HG03521 (cell line): ENCODE results near the gene CCDC183.

Experiments used
- ATAC-seq: cut with Tn5 transposase; IDR thresholded peaks from one replicate; pipeline ENCODE4 v1.9.1; 2021; ENCODE audit warnings: mild to moderate bottlenecking, moderate library complexity; ENCODE audit not compliant: unreplicated experiment

CCDC183 gene

DNA sequence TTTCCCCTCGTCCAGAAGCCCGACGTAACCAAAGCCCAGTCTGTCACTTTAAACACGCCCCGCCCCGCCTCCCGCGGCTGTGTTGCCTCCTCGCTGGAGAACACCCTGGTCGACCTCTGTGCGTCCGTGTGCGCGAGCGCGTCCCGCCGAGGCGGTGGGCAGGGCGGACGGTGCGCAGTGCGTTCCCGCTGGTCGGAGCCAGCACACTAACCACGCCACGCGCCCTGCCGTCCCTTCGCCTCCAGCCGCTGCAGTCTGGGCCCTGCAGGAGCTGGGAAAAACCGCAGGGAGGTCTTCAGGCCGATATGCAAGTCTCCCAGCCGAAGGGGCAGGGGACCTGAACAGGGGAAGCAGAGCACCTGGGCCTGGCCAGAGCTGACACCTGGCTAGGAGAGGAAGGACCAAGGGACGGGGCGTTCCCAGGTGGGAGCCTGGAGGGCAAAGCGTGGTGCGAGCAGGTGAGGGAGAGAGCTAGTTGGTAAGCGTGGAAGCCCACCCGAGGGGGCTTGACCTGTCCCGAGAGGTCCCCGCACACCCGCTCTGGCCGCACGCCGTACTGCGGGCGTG, 51.8 kb downstream of the CCDC183 start:
- no peak for ATAC-seq

DNA sequence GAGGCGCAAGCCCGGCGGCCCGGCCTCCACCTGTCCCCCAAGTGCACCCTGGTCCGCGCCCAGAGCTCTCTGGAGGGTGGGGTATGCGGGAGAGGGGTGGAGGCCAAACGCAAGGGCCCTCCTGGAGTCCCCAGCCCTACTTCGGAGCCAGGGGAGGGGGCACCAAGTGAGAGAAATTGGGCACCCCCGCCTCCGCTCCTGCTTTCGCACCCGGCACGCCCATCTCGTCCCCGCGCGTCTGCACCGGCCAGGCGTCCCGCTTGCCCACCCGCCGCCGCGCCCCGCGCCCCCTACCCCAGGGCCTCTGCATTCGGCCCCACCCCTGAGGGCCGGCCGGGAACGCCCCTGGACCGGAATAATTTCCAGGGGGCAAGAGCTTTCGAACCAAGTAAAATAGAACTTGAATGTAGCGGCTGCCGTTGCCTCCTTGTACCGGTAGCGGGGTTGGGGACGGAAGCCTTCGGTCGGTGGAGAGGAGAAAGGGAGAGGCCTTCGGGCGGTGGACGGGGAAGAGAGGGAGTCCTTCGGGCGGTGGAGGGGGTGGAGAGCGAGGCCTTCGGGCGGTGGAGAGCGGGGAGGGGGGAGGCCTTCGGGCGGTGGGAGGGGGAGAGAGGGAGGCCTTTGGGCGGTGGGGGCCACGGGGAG, 52.4 kb downstream of the CCDC183 start:
- no peak for ATAC-seq

DNA sequence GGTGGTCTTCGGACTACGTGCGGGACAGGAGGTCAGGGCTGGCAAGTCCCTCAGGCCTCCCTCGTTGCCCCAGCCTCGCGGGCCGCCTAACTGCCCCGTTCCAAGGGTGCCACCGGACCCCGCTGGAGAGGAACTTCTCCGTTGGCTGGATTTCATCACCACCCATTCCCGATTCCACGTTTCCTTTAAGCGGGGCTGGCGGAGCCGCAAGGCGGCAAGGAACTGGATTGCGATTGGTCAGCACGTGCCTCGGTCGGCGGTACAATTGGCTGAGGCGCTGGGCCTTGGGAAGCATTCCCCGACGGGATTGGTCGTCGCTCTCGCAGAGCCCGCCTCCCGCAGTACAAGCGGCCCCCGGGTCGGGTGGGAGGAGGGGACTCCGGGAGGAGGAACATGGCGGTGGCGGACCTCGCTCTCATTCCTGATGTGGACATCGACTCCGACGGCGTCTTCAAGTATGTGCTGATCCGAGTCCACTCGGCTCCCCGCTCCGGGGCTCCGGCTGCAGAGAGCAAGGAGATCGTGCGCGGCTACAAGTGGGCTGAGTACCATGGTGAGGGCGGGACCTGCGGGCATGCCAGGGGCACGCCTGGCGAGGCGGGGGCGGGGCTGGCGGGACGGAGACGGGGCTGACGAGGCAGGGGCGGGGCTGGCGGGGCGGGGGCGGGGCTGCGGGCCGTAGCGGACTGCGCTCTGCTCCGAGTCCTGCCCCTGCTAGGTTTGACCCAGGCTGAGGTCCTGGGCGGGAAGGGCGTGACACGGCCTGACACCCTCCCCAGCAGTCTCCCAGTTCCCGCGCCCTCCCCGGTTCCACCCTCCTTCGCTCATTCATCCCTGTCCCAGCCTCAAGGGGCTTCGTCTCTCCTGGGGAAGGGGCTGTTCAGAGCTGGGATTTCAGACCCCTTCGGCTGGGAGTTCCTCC, 53.2 kb downstream of the CCDC183 start, which contains the start of gene PHPT1:
Gene PHPT1, plus strand, starts transcription at position 372 of the 922 bp plus-strand sequence. Its CDS starts 22 bp downstream, at position 394.
- ATAC-seq, result peak; percentile 81

DNA sequence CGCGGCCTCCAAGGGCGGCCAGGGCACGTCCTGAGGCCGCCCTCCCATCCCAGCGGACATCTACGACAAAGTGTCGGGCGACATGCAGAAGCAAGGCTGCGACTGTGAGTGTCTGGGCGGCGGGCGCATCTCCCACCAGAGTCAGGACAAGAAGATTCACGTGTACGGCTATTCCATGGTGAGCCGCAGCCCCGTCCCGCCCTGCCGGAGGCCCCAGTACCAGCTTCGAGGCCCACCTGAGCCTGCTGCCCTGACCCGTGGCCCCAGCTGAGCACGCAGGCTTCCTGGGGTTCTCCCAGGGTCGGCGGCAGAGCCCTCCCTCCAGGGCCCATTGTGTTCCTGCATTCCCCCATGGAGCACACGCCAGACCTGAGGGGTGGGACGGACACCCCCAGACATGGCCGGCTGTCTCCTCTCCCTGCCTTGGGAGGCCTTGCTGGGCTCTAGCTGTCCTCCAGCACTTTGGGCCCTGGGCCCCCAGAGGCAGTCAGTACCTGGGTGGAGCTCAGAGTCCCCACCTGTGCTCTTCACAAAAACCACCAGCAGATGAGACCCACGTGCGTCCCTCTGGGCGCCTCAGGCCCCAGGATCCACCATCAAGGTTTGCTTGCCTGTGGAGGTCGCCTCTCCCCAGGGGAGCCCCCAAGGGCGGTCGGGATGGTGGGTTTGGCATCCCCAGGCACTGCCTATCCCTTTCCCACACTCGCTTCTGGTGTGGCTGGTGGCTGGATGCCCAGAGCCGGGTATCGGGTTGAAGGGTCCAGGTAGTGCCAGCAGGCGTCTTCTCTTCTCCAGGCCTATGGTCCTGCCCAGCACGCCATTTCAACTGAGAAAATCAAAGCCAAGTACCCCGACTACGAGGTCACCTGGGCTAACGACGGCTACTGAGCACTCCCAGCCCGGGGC, 54.1 kb downstream of the CCDC183 start:
- no peak for ATAC-seq

DNA sequence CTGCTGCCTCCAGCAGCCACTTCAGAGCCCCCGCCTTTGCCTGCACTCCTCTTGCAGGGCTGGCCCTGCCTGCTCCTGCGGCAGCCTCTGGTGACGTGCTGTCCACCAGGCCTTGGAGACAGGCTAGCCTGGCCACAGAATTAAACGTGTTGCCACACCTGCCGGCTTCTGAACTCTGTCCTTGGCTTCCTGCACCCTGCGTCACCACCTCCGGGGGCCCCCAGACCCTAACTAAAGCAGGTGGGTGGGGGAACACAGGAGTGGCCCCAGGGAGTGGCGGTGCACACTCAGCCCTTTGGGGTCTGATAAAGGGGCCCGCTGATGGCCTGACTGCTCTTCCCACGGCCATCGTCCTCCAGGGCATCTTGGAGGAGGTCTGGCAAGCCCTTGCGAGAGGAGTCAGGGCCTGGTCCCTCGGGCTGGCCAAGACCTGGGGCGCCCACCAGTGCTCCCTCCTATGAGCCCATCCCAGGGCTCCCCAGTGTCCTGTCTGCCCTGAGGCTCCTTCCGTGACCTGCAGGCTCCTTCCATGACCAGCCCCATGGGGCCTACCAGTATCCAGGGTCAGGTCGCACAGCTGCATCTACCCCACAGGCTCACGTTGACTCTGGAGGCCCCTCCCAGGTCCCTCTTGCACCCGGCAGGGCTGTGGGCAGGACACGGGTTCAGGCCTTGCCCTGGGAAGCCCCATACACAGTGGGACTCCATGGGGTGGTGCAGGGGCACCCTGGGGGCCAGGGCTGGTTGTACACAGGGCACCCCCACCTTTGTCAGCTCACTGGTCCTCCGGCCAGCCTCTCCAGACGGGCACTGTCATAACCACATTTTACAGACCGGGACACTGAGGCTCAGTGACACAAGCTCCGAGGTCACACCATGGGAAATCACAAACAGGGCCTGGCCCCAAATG, 55.0 kb downstream of the CCDC183 start:
- no peak for ATAC-seq

DNA sequence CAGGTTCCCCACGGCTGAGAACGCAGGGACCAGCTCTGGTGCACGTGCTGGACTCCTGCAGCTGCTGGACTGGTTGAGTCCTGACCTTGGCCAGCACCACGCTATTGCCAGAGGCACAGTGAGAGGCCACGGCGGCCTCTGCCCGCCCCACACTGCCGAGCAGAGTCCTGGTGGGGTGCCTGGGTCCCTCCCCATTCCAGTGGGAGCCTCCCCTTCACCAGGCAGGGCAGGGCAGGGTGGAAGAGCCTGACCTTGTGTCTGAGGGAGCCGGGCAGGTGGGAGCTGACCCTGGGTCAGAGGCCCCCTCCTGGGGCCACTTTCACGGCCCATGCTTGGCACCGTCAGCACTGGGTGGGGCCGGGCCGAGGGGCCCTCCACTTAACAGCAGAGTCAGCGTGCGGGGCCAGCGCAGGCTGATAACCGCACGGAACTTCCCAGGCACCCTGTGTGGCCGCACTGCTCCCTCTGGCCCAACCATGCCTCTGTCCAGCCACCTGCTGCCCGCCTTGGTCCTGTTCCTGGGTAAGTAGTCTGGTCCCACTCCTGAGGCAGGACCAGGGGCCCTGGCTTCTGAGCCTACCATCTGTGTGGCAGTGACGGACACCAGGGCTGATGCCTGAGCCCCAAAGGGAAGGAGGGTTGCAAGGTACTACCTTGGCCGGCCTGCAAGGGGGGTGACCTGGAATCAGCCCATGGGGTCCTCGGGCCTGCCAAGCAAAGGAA, 56.0 kb downstream of the CCDC183 start, which contains the start of gene MAMDC4:
Gene MAMDC4, plus strand, starts transcription at position 406 of the 723 bp plus-strand sequence. Its CDS starts 71 bp downstream, at position 477.
- ATAC-seq, result no peak

DNA sequence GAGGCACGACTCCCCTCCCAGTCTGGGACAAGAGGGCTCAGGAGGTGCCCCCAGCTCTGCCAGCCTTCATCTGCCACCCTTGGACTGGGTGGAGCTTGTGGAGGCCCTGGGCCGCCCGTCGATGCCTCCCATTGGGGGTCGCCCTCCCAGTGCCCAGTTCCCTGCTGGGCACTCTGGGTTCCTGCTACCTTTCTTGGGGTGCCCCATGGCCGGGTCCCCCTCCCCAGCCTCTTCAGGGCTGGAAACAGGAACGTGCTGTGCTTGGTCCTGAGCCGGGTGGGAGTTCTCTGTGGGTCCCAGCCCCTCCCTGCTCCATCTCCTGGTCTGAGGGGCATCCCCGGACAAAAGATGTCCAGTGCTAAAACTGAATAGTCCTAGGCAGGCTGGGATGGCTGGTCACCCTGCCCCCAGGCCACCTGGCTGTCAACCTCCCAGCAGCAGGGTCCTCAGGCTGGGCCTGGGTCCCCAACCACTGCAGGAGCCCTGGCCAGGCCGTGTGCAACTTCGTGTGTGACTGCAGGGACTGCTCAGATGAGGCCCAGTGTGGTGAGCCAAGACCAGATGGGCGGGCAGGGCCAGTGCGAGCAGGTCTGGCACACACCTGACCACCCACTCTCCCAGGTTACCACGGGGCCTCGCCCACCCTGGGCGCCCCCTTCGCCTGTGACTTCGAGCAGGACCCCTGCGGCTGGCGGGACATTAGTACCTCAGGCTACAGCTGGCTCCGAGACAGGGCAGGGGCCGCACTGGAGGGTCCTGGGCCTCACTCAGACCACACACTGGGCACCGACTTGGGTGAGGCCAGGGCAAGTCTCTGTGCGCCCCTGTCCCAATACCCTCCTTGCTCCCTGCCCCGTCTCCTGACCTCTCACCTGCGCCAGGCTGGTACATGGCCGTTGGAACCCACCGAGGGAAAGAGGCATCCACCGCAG, 56.8 kb downstream of the CCDC183 start:
- no peak for ATAC-seq

DNA sequence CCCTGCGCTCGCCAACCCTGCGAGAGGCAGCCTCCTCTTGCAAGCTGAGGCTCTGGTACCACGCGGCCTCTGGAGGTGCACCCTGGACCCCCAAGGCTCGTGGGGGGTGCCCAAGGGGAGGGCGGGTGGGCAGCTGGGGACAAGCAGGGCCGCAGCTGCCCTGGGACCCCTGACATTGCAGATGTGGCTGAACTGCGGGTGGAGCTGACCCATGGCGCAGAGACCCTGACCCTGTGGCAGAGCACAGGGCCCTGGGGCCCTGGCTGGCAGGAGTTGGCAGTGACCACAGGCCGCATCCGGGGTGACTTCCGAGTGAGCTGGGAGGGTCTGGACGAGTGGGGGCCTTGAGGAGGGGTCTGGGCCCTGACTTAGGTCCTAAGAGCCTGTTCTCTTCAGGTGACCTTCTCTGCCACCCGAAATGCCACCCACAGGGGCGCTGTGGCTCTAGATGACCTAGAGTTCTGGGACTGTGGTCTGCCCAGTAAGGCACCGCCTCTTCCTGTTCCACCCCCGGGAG, 57.5 kb downstream of the CCDC183 start:
- no peak for ATAC-seq

DNA sequence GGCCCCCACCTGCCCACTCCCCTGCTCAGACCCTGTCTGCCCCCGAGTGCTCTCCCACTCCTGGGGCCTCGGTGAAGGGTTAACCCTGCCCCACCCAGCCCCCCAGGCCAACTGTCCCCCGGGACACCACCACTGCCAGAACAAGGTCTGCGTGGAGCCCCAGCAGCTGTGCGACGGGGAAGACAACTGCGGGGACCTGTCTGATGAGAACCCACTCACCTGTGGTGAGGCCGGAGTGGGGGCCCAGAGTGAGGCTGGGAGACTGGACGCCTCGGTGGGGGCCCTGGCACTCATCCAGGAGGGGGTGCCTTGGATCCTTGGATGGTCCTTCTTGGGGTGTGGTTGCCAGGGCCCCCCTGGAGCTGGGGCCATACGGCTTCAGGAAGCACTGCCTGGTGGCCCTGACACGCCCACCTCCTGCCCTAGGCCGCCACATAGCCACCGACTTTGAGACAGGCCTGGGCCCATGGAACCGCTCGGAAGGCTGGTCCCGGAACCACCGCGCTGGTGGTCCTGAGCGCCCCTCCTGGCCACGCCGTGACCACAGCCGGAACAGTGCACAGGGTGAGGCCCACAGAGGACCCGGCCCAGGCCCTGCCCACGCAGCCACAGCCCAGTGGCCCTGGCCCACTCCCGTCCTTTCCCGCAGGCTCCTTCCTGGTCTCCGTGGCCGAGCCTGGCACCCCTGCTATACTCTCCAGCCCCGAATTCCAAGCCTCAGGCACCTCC, 58.1 kb downstream of the CCDC183 start:
- no peak for ATAC-seq

DNA sequence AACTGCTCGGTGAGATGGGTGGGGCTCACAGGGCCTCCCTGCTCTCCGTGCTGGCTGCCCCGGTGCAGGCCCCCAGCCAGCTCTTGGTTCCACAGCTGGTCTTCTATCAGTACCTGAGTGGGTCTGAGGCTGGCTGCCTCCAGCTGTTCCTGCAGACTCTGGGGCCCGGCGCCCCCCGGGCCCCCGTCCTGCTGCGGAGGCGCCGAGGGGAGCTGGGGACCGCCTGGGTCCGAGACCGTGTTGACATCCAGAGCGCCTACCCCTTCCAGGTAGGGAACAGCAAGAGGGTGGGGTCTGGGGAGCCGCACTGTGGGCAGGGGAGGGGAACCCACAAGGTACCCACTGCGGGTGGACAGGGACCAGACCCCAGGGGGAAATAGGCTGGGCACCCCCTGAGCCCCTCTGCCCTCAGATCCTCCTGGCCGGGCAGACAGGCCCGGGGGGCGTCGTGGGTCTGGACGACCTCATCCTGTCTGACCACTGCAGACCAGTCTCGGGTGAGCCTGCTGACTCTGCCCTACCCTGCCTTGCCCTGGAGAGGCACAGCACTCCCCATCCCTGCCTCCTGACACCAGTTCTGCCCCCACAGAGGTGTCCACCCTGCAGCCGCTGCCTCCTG, 58.8 kb downstream of the CCDC183 start:
- ATAC-seq, result no peak

DNA sequence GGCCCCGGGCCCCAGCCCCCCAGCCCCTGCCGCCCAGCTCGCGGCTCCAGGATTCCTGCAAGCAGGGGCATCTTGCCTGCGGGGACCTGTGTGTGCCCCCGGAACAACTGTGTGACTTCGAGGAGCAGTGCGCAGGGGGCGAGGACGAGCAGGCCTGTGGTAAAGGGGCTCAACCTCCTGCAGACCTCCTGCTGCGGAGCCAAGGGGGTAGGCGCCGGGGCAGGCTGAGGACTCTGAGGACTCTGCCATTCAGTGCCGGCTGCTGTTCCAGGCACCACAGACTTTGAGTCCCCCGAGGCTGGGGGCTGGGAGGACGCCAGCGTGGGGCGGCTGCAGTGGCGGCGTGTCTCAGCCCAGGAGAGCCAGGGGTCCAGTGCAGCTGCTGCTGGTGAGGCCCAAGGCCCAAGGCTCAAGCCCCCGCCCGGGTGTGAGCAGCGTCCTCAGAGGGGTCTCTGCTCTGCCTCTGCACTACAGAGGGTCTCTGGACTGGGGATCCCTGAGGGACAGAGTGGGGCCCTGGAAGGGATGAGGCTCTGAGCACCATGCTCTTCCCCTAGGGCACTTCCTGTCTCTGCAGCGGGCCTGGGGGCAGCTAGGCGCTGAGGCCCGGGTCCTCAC, 59.4 kb downstream of the CCDC183 start:
- no peak for ATAC-seq

DNA sequence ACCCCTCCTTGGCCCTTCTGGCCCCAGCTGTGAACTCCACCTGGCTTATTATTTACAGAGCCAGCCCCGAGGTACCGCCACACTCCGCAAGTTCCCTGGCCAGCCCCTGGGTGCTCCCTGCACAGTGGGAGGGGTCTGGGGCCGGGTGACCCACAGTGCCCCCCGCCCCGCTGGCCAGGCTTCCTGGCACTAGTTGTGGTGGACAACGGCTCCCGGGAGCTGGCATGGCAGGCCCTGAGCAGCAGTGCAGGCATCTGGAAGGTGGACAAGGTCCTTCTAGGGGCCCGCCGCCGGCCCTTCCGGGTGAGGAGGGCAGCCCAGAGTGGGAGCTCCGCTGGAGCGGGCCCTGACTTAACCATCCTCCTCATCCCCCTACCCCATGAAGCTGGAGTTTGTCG, 59.9 kb downstream of the CCDC183 start:
- ATAC-seq, result no peak

DNA sequence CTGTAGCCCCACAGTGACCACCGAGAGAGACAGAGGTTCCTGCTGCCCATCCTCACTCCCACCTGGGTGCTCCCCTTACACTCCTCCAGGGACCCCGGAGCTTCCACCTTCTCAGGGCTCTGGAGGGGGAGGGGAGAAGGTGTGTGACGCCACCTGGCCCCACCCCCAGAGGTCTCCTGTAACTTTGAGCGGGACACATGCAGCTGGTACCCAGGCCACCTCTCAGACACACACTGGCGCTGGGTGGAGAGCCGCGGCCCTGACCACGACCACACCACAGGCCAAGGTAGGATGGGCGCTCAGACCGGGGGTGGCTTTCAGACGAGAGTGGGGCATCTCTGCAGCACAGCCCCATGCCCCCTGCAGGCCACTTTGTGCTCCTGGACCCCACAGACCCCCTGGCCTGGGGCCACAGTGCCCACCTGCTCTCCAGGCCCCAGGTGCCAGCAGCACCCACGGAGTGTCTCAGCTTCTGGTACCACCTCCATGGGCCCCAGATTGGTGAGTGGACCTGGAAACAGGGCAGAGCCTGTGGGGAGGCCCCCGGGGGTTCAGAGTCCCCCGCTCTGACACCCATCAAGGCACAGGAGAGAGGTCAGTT, 60.5 kb downstream of the CCDC183 start:
- ATAC-seq, result no peak

DNA sequence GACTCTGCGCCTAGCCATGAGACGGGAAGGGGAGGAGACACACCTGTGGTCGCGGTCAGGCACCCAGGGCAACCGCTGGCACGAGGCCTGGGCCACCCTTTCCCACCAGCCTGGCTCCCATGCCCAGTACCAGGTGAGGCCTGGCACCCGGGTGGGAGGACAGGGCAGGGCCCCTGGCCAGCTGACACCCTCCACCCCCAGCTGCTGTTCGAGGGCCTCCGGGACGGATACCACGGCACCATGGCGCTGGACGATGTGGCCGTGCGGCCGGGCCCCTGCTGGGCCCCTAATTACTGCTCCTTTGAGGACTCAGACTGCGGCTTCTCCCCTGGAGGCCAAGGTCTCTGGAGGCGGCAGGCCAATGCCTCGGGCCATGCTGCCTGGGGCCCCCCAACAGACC, 61.0 kb downstream of the CCDC183 start:
- no peak for ATAC-seq
